ENCODE results near the gene TMED4.

DNA sequence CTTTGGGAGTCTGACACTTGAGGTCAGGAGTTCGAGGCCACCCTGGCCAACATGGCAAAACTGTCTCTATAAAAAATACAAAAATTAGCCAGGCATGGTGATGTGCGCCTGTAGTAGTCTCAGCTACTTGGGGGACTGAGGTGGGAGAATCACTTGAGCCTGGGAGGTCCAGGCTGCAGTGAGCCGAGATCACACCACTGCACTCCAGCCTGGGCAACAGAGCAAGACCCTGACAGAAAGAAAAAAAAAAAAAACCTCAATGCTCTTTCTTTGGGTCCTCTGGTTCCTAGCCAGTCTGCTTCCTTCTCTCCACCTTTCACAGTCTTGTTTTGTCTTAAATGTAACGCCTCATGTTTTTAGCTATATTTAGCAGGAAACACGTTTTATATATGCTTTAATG lies 33.8 kb upstream of the TMED4 start:
- no peak for TF ChIP-seq TAF1 (IDR thresholded peaks at IDR 0.05; ENCODE audit: low read depth, low read length)
- TF ChIP-seq POLR2A (IDR thresholded peaks at IDR 0.05; ENCODE audit: low read depth, low read length): no peak
- no peak for TF ChIP-seq POLR2AphosphoS5 (IDR thresholded peaks at IDR 0.05; ENCODE audit: low read depth, low read length)
- TF ChIP-seq POU2F2 (IDR thresholded peaks at IDR 0.05; ENCODE audit: low read depth, low read length): no peak

All from GM12891 (cell line).